ENCODE results near the gene SLC6A19.
"Not testable (repeated sequence)": the region's sequence is repeated elsewhere in the genome, so short reads cannot be mapped to it uniquely, and the experiment has no call there.

Gene SLC6A19

DNA sequence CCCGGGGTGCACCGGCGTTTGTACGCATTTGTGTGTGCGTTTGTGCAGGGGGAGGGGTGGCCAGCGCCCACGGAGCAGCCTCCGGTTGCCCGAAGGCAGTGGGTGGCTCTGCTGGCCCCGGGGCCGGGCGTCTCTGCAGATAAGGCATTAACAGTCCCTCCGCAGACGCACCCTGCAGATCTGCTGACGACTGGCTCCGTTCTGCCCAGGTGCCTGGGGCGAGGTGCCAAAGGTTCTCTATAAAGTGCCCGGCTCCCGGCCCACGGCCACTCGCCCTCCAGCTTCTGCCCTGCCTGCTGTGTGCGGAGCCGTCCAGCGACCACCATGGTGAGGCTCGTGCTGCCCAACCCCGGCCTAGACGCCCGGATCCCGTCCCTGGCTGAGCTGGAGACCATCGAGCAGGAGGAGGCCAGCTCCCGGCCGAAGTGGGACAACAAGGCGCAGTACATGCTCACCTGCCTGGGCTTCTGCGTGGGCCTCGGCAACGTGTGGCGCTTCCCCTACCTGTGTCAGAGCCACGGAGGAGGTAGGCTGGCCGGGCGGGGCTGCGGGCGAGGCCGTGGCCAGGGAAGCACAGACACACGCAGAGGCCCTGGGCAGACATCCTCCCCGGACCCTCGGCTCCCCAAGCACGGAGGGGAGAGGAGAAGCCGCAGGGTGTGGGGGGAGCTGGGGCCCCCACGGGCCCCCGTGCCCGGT is at the start of gene SLC6A19:
Gene SLC6A19 (plus strand): TSS at position 269 of the 699 bp plus-strand sequence. CDS start 56 bp downstream, at position 325.
- no peak within 1 kb of the TSS for H3K4me3 ChIP-seq (ENCODE audit: low read length)
- no peak for TF ChIP-seq ZNF274 (IDR thresholded peaks at IDR 0.05; ENCODE audit: low read depth, low read length)

DNA sequence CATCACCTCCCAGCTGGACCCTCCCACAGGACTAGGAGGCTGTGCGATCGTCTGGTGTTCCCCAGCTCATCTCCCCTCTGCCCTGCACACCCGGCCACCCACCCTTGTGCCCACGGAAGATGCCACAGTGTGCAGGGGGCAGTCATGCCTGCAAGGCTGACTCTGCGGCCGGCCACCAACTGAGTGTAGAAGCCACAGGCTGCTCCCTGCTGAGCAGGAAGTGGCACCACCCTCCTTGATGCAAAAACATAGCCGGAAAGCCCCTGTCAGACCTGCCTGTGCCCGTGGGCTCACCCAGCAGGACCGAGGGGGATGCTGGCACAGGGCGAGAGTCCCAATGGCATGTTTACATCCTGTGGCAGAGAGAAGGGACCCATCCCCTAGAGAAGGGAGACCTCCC is 49.2 kb upstream of the SLC6A19 start:
- TF ChIP-seq ZNF274 (IDR thresholded peaks at IDR 0.05; ENCODE audit: low read depth, low read length), result no peak
- H3K4me3 ChIP-seq (ENCODE audit: low read length), result no peak overlapping the region

DNA sequence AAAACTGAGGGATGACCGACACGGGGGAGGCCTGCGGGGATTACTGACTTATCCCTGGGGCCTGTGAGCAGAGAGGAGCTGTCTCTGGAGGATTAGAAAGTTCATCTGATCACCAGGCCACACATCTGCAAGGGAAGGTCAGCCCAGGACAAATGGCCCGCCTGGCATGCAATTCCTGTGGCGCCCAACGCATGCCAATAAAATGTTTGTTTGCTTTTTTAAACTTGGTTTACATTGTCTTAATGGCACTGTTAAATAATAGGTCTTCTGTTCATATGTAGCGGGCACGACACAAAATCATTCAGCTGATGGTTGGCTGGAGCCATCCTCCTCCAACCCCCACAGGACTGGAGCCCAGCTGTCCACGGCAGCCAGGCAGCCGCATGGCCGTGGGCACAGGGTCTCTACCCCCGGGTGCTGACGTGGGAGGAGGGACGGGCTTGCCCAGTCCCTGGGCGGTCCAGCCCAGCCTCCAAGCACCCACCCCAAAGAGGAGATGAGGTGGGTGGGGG is 48.6 kb upstream of the SLC6A19 start:
- no peak overlapping the region for H3K4me3 ChIP-seq (ENCODE audit: low read length)
- TF ChIP-seq ZNF274 (IDR thresholded peaks at IDR 0.05; ENCODE audit: low read depth, low read length), result no peak

DNA sequence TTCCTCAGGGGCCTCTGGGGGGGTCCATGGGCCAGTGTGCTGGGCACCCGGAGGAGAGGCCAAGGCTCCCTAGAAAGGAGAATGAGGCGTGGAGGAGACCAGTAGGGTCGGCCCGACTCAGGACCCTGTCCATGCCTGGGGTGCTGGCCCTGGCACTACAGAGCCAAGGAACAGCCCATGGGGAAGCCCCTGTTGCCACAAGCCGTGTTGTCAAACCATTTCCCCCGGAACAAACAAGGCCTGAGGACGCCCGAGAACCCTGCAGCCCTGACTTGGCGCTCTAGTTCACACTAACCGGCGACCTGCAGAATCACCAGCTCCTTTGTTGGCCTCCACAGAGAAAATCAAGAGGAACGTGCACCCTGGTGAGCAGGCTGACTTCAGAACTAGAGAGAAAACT is 48.0 kb upstream of the SLC6A19 start:
- no peak overlapping the region for H3K4me3 ChIP-seq (ENCODE audit: low read length)
- TF ChIP-seq ZNF274 (IDR thresholded peaks at IDR 0.05; ENCODE audit: low read depth, low read length), result no peak

DNA sequence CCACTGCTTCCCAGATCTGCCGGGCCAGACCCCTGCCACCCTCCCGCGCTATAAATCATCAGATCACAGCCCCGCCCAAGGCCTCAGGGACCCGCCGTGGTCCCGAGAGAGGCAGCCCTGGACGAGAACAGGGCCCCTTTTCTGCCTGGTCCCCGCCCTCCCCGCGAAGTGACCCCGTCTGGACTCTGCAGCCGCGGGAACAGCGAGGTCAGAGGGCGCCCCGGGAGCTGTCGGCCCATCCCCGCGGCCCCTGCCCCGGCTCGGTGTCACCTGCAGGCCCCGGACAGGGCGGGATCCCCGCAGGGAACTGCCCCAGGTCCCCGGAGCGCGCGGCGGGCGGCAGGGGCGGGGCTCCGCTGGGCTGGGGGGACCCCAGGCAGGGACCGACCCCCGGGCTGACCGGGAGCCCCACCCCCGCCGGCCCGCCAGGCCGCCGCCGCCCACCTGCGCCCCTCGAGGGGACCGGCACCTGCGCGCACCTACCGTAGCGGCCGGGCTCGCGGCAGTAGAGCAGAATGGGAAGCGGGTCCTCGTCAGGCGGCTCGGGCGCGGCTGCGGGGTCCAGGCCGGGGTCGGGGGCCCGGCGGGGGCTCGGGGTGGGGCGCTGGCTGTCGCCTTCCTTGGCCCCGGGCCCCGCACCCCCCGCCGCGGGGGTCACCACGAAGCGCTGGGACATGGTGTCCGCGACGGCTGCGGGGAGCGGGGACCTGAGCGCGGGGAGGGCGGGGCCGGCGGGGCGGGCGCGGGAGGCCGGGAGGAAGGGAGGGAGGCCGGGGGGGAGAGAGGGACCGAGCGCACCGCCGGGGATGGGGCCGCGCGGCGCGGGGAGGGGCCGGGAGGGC is 46.0 kb upstream of the SLC6A19 start:
- TF ChIP-seq ZNF274 (IDR thresholded peaks at IDR 0.05; ENCODE audit: low read depth, low read length), result no peak

DNA sequence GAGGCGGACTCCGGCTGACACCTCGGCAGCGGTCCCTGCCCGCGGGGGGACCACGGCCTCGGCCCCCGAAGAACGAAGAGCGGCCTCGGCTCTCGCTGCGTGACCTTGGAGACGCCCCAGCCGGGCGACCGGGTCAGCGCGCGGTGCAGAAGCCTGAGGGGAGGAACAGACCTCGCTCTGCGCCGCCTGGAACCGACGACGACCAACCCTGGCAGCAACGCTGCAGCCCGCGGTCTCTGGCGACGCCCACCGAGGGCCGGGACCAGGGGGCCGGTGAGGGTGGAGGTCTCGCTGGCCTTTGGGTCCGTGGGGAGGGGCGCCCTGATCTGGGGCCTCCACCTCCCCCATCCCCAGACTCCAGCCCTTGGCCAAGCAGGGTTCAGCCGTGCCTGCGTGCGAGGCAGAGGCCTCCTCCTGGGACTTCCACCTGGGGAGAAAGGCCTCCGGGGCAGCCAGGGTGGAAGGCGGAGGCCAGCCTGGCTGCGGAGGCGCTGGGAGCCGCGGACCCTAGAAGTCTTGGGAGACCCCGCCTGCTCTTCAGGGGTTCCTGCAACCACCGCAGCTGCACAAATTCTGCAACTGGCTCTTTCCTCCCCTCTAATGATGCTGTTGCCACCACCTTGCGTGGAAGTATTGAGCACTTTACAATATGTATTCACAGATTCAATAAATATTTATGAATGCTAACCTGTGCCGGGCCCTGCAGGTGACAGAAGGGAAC is 45.2 kb upstream of the SLC6A19 start:
- no peak for TF ChIP-seq ZNF274 (IDR thresholded peaks at IDR 0.05; ENCODE audit: low read depth, low read length)
- no peak overlapping the region for H3K4me3 ChIP-seq (ENCODE audit: low read length)

More for the DNA sequence above, 46.0 kb upstream of the SLC6A19 start:
- H3K4me3 ChIP-seq (ENCODE audit: low read length), result no peak overlapping the region

DNA sequence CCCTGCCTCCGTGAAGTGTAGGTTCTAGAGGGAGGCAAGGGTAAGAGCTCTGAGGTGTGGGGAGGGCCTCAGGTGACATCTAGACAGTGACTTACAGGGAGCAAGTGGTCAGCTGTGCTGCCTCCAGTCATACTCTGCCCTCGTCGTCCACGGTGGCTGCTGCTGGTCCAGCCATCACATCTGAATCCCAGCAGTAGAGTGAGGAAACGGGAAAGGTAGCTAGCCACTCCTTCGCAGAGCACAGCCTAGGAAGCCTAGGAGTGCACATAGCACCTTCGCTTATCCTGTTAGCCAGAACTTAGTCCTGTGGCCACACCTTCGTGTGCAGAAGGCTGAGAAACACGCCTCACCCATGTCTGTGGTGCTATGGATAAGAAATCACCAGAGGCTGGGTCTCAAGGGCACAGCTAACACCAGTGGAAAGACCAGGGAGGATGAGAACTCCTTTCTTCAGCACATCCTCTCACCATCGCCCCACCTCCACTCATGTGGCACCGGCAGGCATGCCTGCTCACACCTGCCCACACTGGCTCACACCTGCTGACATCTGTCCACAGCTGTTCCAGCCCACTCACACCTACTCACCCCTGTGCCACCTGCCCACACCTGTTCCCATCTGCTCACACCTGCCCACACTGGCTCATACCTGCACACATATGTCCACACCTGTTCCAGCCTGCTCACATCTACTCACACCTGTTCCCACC is 44.5 kb upstream of the SLC6A19 start:
- no peak for TF ChIP-seq ZNF274 (IDR thresholded peaks at IDR 0.05; ENCODE audit: low read depth, low read length)

DNA sequence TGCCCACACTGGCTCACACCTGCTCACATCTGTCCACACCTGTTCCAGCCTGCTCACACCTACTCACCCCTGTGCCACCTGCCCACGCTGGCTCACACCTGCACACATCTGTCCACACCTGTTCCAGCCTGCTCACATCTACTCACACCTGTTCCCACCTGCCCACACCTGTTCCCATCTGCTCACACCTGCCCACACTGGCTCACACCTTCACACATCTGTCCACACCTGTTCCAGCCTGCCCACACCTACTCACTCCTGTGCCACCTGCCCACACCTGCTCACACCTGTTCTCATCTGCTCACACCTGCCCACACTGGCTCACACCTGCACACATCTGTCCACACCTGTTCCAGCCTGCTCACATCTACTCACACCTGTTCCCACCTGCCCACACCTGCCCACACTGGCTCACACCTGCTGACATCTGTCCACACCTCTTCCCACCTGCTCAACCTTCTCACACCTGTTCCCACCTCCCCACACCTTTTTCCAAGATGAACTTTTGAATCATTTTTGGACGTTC is 43.9 kb upstream of the SLC6A19 start:
- H3K4me3 ChIP-seq (ENCODE audit: low read length), result not testable (repeated sequence)

More for the DNA sequence above, 44.5 kb upstream of the SLC6A19 start:
- H3K4me3 ChIP-seq (ENCODE audit: low read length), result no peak overlapping the region

DNA sequence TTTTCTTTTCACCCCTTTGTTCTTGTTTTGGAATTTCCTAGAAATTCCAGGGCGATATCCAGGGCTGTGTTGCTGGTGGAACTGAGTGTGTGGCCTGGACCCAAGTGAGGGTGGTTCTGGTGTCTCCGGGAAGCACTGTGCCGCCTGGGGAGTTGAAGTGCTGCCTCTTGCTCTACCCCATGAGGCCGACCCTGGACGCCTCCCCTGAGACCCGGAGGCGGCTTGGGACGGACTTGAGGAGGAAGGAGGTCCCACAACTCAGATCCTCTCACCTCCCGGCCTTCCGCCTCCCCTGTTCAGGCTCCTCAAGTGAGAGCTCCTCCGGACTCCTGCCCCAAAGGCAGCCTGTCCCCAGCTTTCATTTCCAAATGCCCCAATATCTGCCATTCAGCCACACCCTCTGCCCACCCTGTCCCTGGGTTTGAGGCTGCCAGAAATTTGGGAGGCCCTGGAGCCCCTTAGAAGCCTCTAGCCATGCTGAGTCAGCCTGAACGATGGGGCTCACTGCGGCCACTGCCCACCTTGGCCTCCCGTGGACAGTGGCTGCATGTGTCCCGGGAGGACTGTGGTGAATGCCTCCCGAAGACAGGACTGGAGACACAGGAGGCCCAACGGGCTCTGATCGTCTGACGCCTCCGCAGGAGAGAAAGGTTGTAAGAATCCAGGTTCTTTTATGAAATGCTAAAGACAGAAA is 42.6 kb upstream of the SLC6A19 start:
- no peak for TF ChIP-seq ZNF274 (IDR thresholded peaks at IDR 0.05; ENCODE audit: low read depth, low read length)
- no peak overlapping the region for H3K4me3 ChIP-seq (ENCODE audit: low read length)

DNA sequence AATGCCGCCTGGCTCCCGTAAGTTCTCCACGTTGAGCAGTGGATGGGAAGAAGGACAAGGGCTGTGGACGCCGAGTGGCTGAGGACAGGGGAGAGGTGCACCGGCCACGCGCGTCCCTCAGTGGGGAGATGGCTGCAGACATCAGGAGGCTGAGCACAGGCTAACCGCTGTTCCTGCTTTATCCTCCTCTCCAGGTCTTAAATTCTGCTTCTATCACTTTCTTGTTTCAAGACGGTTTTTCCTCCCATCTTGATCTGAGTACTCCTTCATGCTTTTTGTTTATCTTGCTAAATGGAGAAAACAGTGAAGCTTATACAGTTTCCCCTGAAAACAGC is 42.1 kb upstream of the SLC6A19 start:
- no peak for TF ChIP-seq ZNF274 (IDR thresholded peaks at IDR 0.05; ENCODE audit: low read depth, low read length)
- no peak overlapping the region for H3K4me3 ChIP-seq (ENCODE audit: low read length)

DNA sequence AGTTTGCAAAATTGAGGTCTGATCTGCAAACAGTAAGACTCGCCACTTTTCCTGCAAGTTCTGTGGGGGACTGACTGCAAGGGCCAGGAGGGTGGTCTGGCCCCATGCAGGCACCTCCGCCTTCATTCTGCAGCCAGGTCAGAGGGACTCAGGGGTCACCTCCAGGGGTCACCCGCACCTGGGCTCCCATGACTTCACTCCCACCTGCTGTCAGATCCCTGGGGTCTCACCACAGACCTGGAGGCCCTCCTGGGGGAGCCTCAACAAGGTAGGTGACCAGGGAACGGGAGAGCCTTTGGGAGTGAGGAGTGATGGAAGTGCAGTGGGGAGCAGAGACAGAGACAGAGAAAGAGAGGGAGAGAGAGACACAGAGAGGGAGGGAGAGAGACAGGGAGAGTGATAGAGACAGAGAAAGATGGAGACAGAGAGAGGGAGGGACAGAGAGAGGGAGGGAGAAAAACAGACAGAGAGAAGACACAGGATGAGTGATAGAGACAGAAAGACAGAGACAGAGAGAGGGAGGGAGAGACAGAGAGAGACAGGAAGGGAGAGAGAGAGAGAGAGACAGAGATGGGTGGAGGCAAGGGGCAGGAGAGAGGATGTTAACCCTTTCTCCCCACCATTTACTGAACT is 41.5 kb upstream of the SLC6A19 start:
- no peak for TF ChIP-seq ZNF274 (IDR thresholded peaks at IDR 0.05; ENCODE audit: low read depth, low read length)
- H3K4me3 ChIP-seq (ENCODE audit: low read length), result no peak overlapping the region

DNA sequence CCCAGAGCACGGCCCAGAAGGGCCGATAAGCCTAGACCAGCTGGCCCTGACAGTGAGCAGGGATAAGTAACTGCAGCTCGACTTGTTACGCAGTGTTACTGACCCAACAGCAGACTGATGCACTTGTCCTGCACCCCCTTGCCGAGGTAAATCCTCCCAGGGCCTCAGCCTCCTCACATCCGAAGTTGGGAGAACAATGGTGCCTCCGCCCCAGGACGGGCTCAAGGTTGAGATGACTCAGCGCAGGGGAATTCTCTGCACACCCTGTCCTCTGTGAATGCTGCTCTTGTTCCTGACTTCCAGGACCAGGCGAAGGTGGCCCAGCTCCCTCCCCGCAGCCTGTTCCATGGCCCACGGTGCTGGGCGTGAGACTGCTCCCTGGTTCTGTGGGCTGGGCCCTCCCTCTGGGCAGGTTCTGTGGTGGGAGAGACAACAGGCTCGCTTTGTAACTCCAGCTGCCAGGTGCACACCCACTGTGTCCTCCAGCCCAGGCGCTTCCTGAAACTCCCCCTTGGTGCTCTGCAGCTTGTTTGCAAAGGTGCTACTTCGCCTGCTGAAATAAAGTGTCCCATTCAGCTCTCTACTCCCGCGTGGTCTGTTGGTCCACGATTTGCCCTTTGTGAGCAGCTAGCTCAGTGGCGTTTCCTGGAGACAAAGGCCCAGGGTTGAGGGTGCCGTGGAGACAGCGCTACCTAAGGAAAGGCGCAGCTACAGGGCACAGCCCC is 40.1 kb upstream of the SLC6A19 start:
- no peak overlapping the region for H3K4me3 ChIP-seq (ENCODE audit: low read length)
- TF ChIP-seq ZNF274 (IDR thresholded peaks at IDR 0.05; ENCODE audit: low read depth, low read length), result no peak

All from GM08714 (cell line).